ENCODE results near the gene AFP. TPM values are rescaled to one million over a fixed set of nuclear protein-coding genes. Genes with fewer than 3 reads are reported as not detected.

The AFP gene
- total and polyA plus RNA-seq, 2 donors (not counting 1 experiment from before 2014, with no cell fraction given): not detected

GRCh38 chr4:73439445-73439844 is 3.4 kb downstream of the AFP start:
- TF ChIP-seq EZH2 (IDR thresholded peaks at IDR 0.05; ENCODE audit: borderline replicate concordance, insufficient read depth, low read depth, low read length, poor library complexity, severe bottlenecking): no peak
- TF ChIP-seq, protein P1, sequence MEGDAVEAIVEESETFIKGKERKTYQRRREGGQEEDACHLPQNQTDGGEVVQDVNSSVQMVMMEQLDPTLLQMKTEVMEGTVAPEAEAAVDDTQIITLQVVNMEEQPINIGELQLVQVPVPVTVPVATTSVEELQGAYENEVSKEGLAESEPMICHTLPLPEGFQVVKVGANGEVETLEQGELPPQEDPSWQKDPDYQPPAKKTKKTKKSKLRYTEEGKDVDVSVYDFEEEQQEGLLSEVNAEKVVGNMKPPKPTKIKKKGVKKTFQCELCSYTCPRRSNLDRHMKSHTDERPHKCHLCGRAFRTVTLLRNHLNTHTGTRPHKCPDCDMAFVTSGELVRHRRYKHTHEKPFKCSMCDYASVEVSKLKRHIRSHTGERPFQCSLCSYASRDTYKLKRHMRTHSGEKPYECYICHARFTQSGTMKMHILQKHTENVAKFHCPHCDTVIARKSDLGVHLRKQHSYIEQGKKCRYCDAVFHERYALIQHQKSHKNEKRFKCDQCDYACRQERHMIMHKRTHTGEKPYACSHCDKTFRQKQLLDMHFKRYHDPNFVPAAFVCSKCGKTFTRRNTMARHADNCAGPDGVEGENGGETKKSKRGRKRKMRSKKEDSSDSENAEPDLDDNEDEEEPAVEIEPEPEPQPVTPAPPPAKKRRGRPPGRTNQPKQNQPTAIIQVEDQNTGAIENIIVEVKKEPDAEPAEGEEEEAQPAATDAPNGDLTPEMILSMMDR (IDR thresholded peaks at IDR 0.05): no peak
- Histone ChIP-seq H3K9me3 (ENCODE audit: control extremely low read depth in 1 of 3, control insufficient read depth in 2 of 3, insufficient read depth in 1 of 3, low read length in 2 of 3) (no peaks in the 10 kb centered on the region), H2AFZ (ENCODE audit: insufficient read depth, low read depth, low read length, poor library complexity, severe bottlenecking) (no peak overlapping the region), H3K4me2 (replicated peaks; ENCODE audit: low read depth, low read length, poor library complexity, severe bottlenecking) (no peak overlapping the region), H3K4me1 (ENCODE audit: control insufficient read depth in 2 of 2, insufficient read depth in 2 of 2, low read length in 2 of 2) (no peaks in the 10 kb centered on the region), H3K36me3 (replicated peaks in 1 of 2; ENCODE audit: control extremely low read depth in 1 of 2, control insufficient read depth in 1 of 2, extremely low read depth in 1 of 2, insufficient read depth in 2 of 2, low read length in 1 of 2) (no peaks in the 10 kb centered on the region), H3K27ac (ENCODE audit: low read length in 2 of 2) (no peak overlapping the region), H3K9ac (ENCODE audit: low read length) (no peak overlapping the region), H4K20me1 (ENCODE audit: control insufficient read depth, insufficient read depth, low read length, poor library complexity, severe bottlenecking) (no peaks in the 10 kb centered on the region), H3K27me3 (replicated peaks in 1 of 4; ENCODE audit: control extremely low read depth in 1 of 4, control insufficient read depth in 3 of 4, insufficient read depth in 4 of 4, low read length in 3 of 4) (peaks cover 0 to 4% (median 1%) of the 10 kb centered on the region in 4 experiments), H3K79me2 (ENCODE audit: control insufficient read depth, insufficient read depth, low read length) (no peaks in the 10 kb centered on the region), H3K4me3 (ENCODE audit: control extremely low read depth in 1 of 5, extremely low read depth in 1 of 5, insufficient read depth in 1 of 5, low read depth in 2 of 5, low read length in 4 of 5) (no peak overlapping the region)
- Mint-ChIP-seq H3K4me1 (no peaks in the 10 kb centered on the region), H3K4me3 (no peak overlapping the region), H3K9me3 (ENCODE audit: insufficient read depth) (no peaks in the 10 kb centered on the region), H3K27ac (no peak overlapping the region), H3K27me3 (peaks cover 16% of the 10 kb centered on the region)
- CTCF ChIA-PET: no interaction called here
- DNase-seq: no peak
- ATAC-seq (ENCODE audit: low read depth): no peak
- POLR2A ChIA-PET: no interaction called here
- intact Hi-C loops (cut with micrococcal nuclease): no loop called here
- WGBS (ENCODE audit: insufficient coverage): no CpG with 5 or more reads among the region's 2 CpGs

DNA sequence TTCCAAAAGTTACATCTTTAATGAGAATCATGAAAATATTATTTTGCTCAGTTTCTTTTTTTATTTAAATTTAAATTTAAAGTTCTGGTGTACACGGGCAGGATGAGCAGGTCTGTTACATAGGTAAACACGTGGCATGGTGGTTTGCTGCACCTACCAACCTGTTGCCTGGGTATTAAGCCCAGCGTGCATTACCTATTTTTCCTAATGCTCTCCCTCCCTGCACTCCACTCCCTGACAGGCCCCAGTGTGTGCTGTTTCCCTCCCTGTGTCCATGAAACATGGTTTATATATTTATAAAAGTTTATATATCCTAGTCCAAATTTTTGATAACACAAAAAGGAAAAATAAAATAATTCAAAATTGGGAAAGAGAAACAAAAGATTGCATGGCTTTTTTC is 4.0 kb downstream of the AFP start:
- Histone ChIP-seq H3K9ac (ENCODE audit: low read length) (no peak overlapping the region), H4K20me1 (ENCODE audit: control insufficient read depth, insufficient read depth, low read length, poor library complexity, severe bottlenecking) (no peaks in the 10 kb centered on the region), H3K4me1 (ENCODE audit: control insufficient read depth in 2 of 2, insufficient read depth in 2 of 2, low read length in 2 of 2) (no peaks in the 10 kb centered on the region), H3K27ac (ENCODE audit: low read length in 2 of 2) (no peak overlapping the region), H3K9me3 (ENCODE audit: control extremely low read depth in 1 of 3, control insufficient read depth in 2 of 3, insufficient read depth in 1 of 3, low read length in 2 of 3) (no peaks in the 10 kb centered on the region), H3K79me2 (ENCODE audit: control insufficient read depth, insufficient read depth, low read length) (no peaks in the 10 kb centered on the region), H2AFZ (ENCODE audit: insufficient read depth, low read depth, low read length, poor library complexity, severe bottlenecking) (no peak overlapping the region), H3K4me2 (replicated peaks; ENCODE audit: low read depth, low read length, poor library complexity, severe bottlenecking) (no peak overlapping the region), H3K36me3 (replicated peaks in 1 of 2; ENCODE audit: control extremely low read depth in 1 of 2, control insufficient read depth in 1 of 2, extremely low read depth in 1 of 2, insufficient read depth in 2 of 2, low read length in 1 of 2) (no peaks in the 10 kb centered on the region), H3K27me3 (replicated peaks in 1 of 4; ENCODE audit: control extremely low read depth in 1 of 4, control insufficient read depth in 3 of 4, insufficient read depth in 4 of 4, low read length in 3 of 4) (peaks cover 0 to 2% (median 1%) of the 10 kb centered on the region in 4 experiments), H3K4me3 (ENCODE audit: control extremely low read depth in 1 of 5, extremely low read depth in 1 of 5, insufficient read depth in 1 of 5, low read depth in 2 of 5, low read length in 4 of 5) (no peak overlapping the region)
- ChIA-PET CTCF (no interaction called here), POLR2A (no interaction called here)
- H3K27me3 Mint-ChIP-seq: peaks cover 18% of the 10 kb centered on the region
- no peak for TF ChIP-seq EZH2 (IDR thresholded peaks at IDR 0.05; ENCODE audit: borderline replicate concordance, insufficient read depth, low read depth, low read length, poor library complexity, severe bottlenecking)
- TF ChIP-seq, protein P1 (IDR thresholded peaks at IDR 0.05): no peak
- intact Hi-C loops (cut with micrococcal nuclease): no loop called here
- H3K4me3 Mint-ChIP-seq: no peak overlapping the region
- DNase-seq (no peak), ATAC-seq (ENCODE audit: low read depth) (no peak)
- no peak overlapping the region for H3K27ac Mint-ChIP-seq
- no peaks in the 10 kb centered on the region for H3K4me1 Mint-ChIP-seq
- no CpG with 5 or more reads among the region's 3 CpGs for WGBS (ENCODE audit: insufficient coverage)
- H3K9me3 Mint-ChIP-seq (ENCODE audit: insufficient read depth): no peaks in the 10 kb centered on the region
